ENCODE measurements around the gene DTWD2. TPM values are rescaled to one million over a fixed set of nuclear protein-coding genes. Genes with fewer than 3 reads are reported as not detected.

DTWD2 gene
- total RNA-seq, 4 donors from 2014 or later: 7.9 to 14.2 (median 12.6) TPM

DNA sequence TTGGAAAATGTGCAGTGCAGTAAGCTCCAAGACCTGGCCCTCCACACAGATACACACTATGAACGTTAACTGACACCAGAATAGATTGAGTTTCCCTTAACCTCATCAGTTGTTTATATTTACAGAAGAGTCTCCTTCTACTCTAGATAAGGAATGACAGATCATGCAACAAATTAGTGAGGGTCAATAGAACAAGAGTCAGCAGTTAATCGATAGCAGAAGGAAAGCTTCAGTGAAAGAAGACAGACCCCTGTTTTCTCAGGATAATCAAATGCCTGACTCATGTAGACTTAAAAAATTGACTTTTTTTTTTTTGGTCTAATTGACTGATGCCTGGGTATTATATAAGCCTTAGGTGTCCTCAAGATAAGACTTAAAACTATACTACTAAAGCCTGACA, 179.9 kb downstream of the DTWD2 start:
- peaks cover 0 to 13% (median 0%) of the 10 kb centered on the region in 3 donors for H3K9me3 ChIP-seq
- ATAC-seq: no peak
- TF ChIP-seq EP300 (IDR thresholded peaks at IDR 0.05) (no peak), POLR2AphosphoS5 (IDR thresholded peaks at IDR 0.05) (no peak), POLR2A (IDR thresholded peaks at IDR 0.05) (no peak)
- TF ChIP-seq, protein P1, sequence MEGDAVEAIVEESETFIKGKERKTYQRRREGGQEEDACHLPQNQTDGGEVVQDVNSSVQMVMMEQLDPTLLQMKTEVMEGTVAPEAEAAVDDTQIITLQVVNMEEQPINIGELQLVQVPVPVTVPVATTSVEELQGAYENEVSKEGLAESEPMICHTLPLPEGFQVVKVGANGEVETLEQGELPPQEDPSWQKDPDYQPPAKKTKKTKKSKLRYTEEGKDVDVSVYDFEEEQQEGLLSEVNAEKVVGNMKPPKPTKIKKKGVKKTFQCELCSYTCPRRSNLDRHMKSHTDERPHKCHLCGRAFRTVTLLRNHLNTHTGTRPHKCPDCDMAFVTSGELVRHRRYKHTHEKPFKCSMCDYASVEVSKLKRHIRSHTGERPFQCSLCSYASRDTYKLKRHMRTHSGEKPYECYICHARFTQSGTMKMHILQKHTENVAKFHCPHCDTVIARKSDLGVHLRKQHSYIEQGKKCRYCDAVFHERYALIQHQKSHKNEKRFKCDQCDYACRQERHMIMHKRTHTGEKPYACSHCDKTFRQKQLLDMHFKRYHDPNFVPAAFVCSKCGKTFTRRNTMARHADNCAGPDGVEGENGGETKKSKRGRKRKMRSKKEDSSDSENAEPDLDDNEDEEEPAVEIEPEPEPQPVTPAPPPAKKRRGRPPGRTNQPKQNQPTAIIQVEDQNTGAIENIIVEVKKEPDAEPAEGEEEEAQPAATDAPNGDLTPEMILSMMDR (IDR thresholded peaks at IDR 0.05): no peak
- no peaks in the 10 kb centered on the region for H3K27me3 ChIP-seq
- no peaks in the 10 kb centered on the region for H3K4me1 ChIP-seq
- H3K36me3 ChIP-seq: no peaks in the 10 kb centered on the region
- no peak overlapping the region for H3K27ac ChIP-seq
- no peak overlapping the region for H3K4me3 ChIP-seq
- WGBS, 2 donors (ENCODE audit: low coverage in 1 of 2): 37 to 42% methylated on average over 2 of the region's 2 CpGs

- TF ChIP-seq POLR2A (IDR thresholded peaks at IDR 0.05) (no peak), EP300 (IDR thresholded peaks at IDR 0.05) (no peak), POLR2AphosphoS5 (IDR thresholded peaks at IDR 0.05) (no peak)
- TF ChIP-seq, protein P1 (IDR thresholded peaks at IDR 0.05): no peak
- Histone ChIP-seq H3K36me3 (no peaks in the 10 kb centered on the region), H3K9me3 (peaks cover 0 to 13% (median 0%) of the 10 kb centered on the region in 3 donors), H3K27me3 (no peaks in the 10 kb centered on the region), H3K27ac (no peak overlapping the region), H3K4me1 (no peaks in the 10 kb centered on the region), H3K4me3 (no peak overlapping the region)
- WGBS, 2 donors (ENCODE audit: low coverage in 1 of 2): 91 to 95% methylated on average over 3 to 4 of the region's 4 CpGs
- no peak for ATAC-seq
These were observed 181.8 kb downstream of the DTWD2 start for GRCh38 chr5:118806571-118806970.

- no peaks in the 10 kb centered on the region for H3K9me3 ChIP-seq
- no peaks in the 10 kb centered on the region for H3K27me3 ChIP-seq
- no peak for ATAC-seq
- H3K4me1 ChIP-seq: no peaks in the 10 kb centered on the region
- no peak for TF ChIP-seq POLR2AphosphoS5 (IDR thresholded peaks at IDR 0.05)
- TF ChIP-seq EP300 (IDR thresholded peaks at IDR 0.05): no peak
- TF ChIP-seq POLR2A (IDR thresholded peaks at IDR 0.05): no peak
- TF ChIP-seq, protein P1 (IDR thresholded peaks at IDR 0.05): no peak
- no peaks in the 10 kb centered on the region for H3K36me3 ChIP-seq
- no peak overlapping the region for H3K4me3 ChIP-seq
- WGBS, 2 donors (ENCODE audit: low coverage in 1 of 2): 76 to 78% methylated on average over 2 of the region's 2 CpGs
- H3K27ac ChIP-seq: no peak overlapping the region
These were observed 186.0 kb downstream of the DTWD2 start for GRCh38 chr5:118802335-118802734.

- Histone ChIP-seq H3K4me3 (no peak overlapping the region), H3K4me1 (peaks cover 5 to 20% (median 6%) of the 10 kb centered on the region in 3 donors), H3K36me3 (no peaks in the 10 kb centered on the region), H3K9me3 (no peaks in the 10 kb centered on the region), H3K27me3 (no peaks in the 10 kb centered on the region), H3K27ac (no peak overlapping the region)
- TF ChIP-seq, protein P1 (IDR thresholded peaks at IDR 0.05): no peak
- no peak for TF ChIP-seq POLR2A (IDR thresholded peaks at IDR 0.05)
- no peak for TF ChIP-seq EP300 (IDR thresholded peaks at IDR 0.05)
- TF ChIP-seq POLR2AphosphoS5 (IDR thresholded peaks at IDR 0.05): no peak
- WGBS, 2 donors (ENCODE audit: low coverage in 1 of 2): 60 to 82% methylated on average over 2 of the region's 3 CpGs
- no peak for ATAC-seq
These were observed 192.3 kb downstream of the DTWD2 start for GRCh38 chr5:118796081-118796480.

DNA sequence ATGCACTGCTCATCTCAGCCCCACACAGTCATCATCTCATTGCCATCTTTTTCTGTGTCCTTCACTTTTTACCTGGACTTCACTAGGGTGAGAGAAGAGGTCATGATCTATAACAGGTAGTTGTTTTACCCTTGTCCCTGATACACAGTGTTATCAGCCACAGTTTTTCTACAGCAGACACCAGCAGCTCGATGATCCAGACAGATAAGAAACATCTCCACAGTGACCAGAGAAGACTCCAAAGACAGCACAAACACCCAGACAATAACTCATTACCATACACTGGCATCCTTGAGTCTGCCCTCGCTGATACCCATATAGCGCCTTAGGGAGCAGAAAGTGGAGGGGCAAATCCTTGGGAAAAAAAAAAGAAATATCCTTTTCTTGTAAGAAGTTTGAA, 194.1 kb downstream of the DTWD2 start:
- TF ChIP-seq POLR2AphosphoS5 (IDR thresholded peaks at IDR 0.05): no peak
- no peak for TF ChIP-seq EP300 (IDR thresholded peaks at IDR 0.05)
- H3K4me3 ChIP-seq: no peak overlapping the region
- no peaks in the 10 kb centered on the region for H3K9me3 ChIP-seq
- no peak overlapping the region for H3K27ac ChIP-seq
- H3K36me3 ChIP-seq: no peaks in the 10 kb centered on the region
- peaks cover 5 to 25% (median 6%) of the 10 kb centered on the region in 3 donors for H3K4me1 ChIP-seq
- no peak for ATAC-seq
- 94 to 100% methylated on average over 1 to 2 of the region's 3 CpGs for WGBS, 2 donors (ENCODE audit: low coverage in 1 of 2)
- no peaks in the 10 kb centered on the region for H3K27me3 ChIP-seq

Data from gastroesophageal sphincter (tissue), 4 donors.